Ovary (tissue), 9 donors: ENCODE results near the gene KCNIP4. TPM values are rescaled to one million over a fixed set of nuclear protein-coding genes. Genes with fewer than 3 reads are reported as not detected.

Experiments
- DNase-seq, 5 donors: peaks; one replicate each; pipeline ENCODE4 v3.0.0-alpha.2; 2019 to 2020
- H3K27ac ChIP-seq, 2 donors: fragments of 200-600 bp; one replicate each; pipeline versions ENCODE4 v1.5.1 to v1.8.0; 2019 to 2022
- H3K27me3 ChIP-seq: fragments of 200-600 bp; one replicate; pipeline ENCODE4 v1.8.0; 2022
- H3K36me3 ChIP-seq: fragments of 200-600 bp; sonication (generic); one replicate; pipeline ENCODE4 v1.5.1; 2019
- H3K4me1 ChIP-seq: one replicate; pipeline ENCODE4 v1.8.1; 2013; ENCODE audit warnings: mild to moderate bottlenecking, moderate library complexity; ENCODE audit not compliant: insufficient read depth
- H3K4me3 ChIP-seq: fragments of 200-600 bp; sonication (generic); one replicate; pipeline ENCODE4 v1.5.1; 2017
- H3K9me3 ChIP-seq, 2 donors: fragments of 200-600 bp in 1 of 2; sonication (generic) in 1 of 2; one replicate each; pipeline versions ENCODE4 v1.5.1 to v1.8.1; 2013 to 2019; ENCODE audit warnings: mild to moderate bottlenecking in 1 of 2, moderate library complexity in 1 of 2
- EP300 ChIP-seq: sonication (generic); formaldehyde crosslinking; IDR thresholded peaks from one replicate; pipeline ENCODE4 v1.6.1; 2017; ENCODE audit warnings: antibody characterized with exemption
- POLR2A ChIP-seq: fragments of 450-650 bp; IDR thresholded peaks from one replicate; pipeline ENCODE4 v1.6.1; 2017; ENCODE audit warnings: antibody characterized with exemption, mild to moderate bottlenecking, moderate library complexity
- WGBS, 3 donors: extraction: QIAGEN DNeasy Blood & Tissue Kit in 1 of 3; methylation state at CpG; one replicate each; pipeline versions ENCODE4 v1.1.5 to v1.1.7; 2013 to 2017; 5-methylcytosine and 5-hydroxymethylcytosine counted together
- intact Hi-C, 4 donors: fragments of 100-400 bp; cut with DNase I; formaldehyde crosslinking; loops; one replicate each; pipeline versions ENCODE4 v1.11.0 to v1.15.1; 2022 to 2023
- polyA plus RNA-seq, 2 donors: library from polyadenylated mRNA; stranded (reverse); fragments of 200-250 nt in 1 of 2; fragments of 350-450 nt in 1 of 2; fragmentation: Illumina TruSeq in 1 of 2; extraction: RNeasy Lipid Tissue Mini Kit (QIAGEN cat#74804) in 1 of 2; gene quantifications; one replicate each; pipeline ENCODE4 v1.2.3, GENCODE V29; 2013 to 2014
- total RNA-seq, 7 donors: library from RNA; depleted of rRNA in 2 of 7; stranded (reverse); fragments of >200 nt in 2 of 7; fragmentation: NEBNext Ultra II Directional in 3 of 7; extraction: Animal tissue kit (Norgen Biotek cat#: 25700) in 3 of 7; gene quantifications; one replicate each; pipeline versions ENCODE4 v1.1.0 to v1.2.4, GENCODE V29; 2016 to 2023
- TF ChIP-seq, protein P1 (sequence below), 3 donors: fragments of 450-650 bp in 2 of 3; fragments of 200-600 bp in 1 of 3; IDR thresholded peaks; one replicate each; pipeline versions ENCODE4 v1.5.1 to v1.8.0; 2016 to 2022; ENCODE audit warnings: antibody characterized with exemption in 3 of 3, mild to moderate bottlenecking in 1 of 3
- donor health status: DM: no; HTN: no; CAD: no; lungs with moderate emphysema.
- donor health status: DM: no; HTN: no; CAD: no.
- donor health status: Bipolar disorder and iron deficiency.
- donor health status: DM: yes; HTN: yes; CAD: no.
- donor health status: DM: no; HTN: no; CAD: no.
- donor health status: DM: yes; HTN: yes; CAD: no.

Gene KCNIP4
- total and polyA plus RNA-seq, 9 donors: 0.11 to 3.9 (median 0.93) TPM; not detected in 1

- 88 to 92% (median 91%) methylated on average over 5 of the region's 5 CpGs for WGBS, 3 donors
- no peaks in the 10 kb centered on the region for H3K27me3 ChIP-seq
- intact Hi-C loops: no loop called here
Measured at GRCh38 chr4:21801661-21802385, 146.7 kb downstream of the KCNIP4 start.

GRCh38 chr4:21795091-21795490 is 153.5 kb downstream of the KCNIP4 start:
- Histone ChIP-seq H3K4me1 (no peaks in the 10 kb centered on the region), H3K27ac (no peak overlapping the region), H3K9me3 (no peaks in the 10 kb centered on the region), H3K36me3 (no peaks in the 10 kb centered on the region), H3K4me3 (no peak overlapping the region), H3K27me3 (no peaks in the 10 kb centered on the region)
- 82 to 85% (median 84%) methylated on average over 9 of the region's 9 CpGs for WGBS, 3 donors
- no peak for DNase-seq
- TF ChIP-seq, protein P1, sequence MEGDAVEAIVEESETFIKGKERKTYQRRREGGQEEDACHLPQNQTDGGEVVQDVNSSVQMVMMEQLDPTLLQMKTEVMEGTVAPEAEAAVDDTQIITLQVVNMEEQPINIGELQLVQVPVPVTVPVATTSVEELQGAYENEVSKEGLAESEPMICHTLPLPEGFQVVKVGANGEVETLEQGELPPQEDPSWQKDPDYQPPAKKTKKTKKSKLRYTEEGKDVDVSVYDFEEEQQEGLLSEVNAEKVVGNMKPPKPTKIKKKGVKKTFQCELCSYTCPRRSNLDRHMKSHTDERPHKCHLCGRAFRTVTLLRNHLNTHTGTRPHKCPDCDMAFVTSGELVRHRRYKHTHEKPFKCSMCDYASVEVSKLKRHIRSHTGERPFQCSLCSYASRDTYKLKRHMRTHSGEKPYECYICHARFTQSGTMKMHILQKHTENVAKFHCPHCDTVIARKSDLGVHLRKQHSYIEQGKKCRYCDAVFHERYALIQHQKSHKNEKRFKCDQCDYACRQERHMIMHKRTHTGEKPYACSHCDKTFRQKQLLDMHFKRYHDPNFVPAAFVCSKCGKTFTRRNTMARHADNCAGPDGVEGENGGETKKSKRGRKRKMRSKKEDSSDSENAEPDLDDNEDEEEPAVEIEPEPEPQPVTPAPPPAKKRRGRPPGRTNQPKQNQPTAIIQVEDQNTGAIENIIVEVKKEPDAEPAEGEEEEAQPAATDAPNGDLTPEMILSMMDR (IDR thresholded peaks at IDR 0.05): no peak
- no peak for TF ChIP-seq EP300
- TF ChIP-seq POLR2A: no peak
- intact Hi-C loops: no loop called here

More at GRCh38 chr4:21801661-21802385, 146.7 kb downstream of the KCNIP4 start:
- Histone ChIP-seq H3K36me3 (no peaks in the 10 kb centered on the region), H3K4me1 (no peaks in the 10 kb centered on the region), H3K4me3 (no peak overlapping the region), H3K27ac (no peak overlapping the region), H3K9me3 (no peaks in the 10 kb centered on the region)
- TF ChIP-seq, protein P1 (IDR thresholded peaks at IDR 0.05): no peak
- TF ChIP-seq EP300 (no peak), POLR2A (no peak)
- no peak for DNase-seq

GRCh38 chr4:21792736-21793135 is 155.8 kb downstream of the KCNIP4 start:
- no peak for DNase-seq
- H3K36me3 ChIP-seq: no peaks in the 10 kb centered on the region
- H3K27ac ChIP-seq: no peak overlapping the region
- intact Hi-C loops: loop anchor here in 1 of 4 donors (5.0 kb wide), 1 partner anchor 595 kb away; no protein-coding TSS in a partner anchor
- H3K9me3 ChIP-seq: no peaks in the 10 kb centered on the region
- no peak overlapping the region for H3K4me3 ChIP-seq
- no peak for TF ChIP-seq POLR2A
- TF ChIP-seq EP300: no peak
- TF ChIP-seq, protein P1 (IDR thresholded peaks at IDR 0.05): no peak
- H3K4me1 ChIP-seq: no peaks in the 10 kb centered on the region
- no peaks in the 10 kb centered on the region for H3K27me3 ChIP-seq

DNA sequence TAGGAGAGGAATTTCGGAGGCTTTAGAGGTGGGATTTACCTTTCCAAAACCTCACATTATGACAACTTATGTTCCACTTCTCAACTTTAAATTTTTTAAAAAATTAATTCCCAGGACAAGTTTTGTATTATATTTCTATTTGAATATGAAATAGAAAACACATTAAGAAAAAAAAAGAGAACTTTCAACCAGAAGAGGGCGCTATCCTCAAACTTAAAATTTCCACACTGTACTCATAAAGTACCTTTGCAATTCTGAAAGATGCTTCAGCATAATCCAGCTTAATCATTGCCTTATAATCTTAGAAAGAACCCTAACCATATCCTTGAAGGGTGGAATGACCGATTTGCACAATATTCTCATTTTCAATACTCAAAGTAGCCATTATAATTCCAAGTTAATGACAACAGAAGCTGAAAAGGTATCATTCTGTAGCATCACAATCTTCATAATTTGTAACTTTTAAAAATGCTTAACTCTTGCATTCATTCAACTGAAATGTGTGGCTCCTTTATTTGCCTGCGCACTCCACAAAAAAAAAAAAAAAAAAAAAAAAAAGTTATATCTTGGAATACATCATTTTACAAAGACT is 158.0 kb downstream of the KCNIP4 start:
- intact Hi-C loops: loop anchor here in 1 of 4 donors (5.0 kb wide), 1 partner anchor 597 kb away; no protein-coding TSS in a partner anchor
- DNase-seq: no peak
- TF ChIP-seq, protein P1 (IDR thresholded peaks at IDR 0.05): peak in 2 of 3 donors; percentile 8 to 21
- TF ChIP-seq EP300: no peak
- no peak for TF ChIP-seq POLR2A
- Histone ChIP-seq H3K4me3 (no peak overlapping the region), H3K36me3 (no peaks in the 10 kb centered on the region), H3K27me3 (no peaks in the 10 kb centered on the region), H3K27ac (no peak overlapping the region), H3K4me1 (no peaks in the 10 kb centered on the region), H3K9me3 (no peaks in the 10 kb centered on the region)
- 33 to 38% (median 34%) methylated on average over 4 of the region's 4 CpGs for WGBS, 3 donors
